GM12878 (cell line): Measurements from ENCODE around the gene NTSR1. TPM values are rescaled to one million over a fixed set of nuclear protein-coding genes. Genes with fewer than 3 reads are reported as not detected.

Experiments used
- BCL11A ChIP-seq: IDR thresholded peaks from 2 replicates; pipeline ENCODE4 v1.6.1; 2011; ENCODE audit warnings: low read depth, low read length
- BHLHE40 ChIP-seq, 2 experiments: fragments of 450-650 bp in 1 of 2; IDR thresholded peaks; 2 replicates each; pipeline ENCODE4 v1.6.1; 2011 to 2017; ENCODE audit warnings: low read depth in 2 of 2, borderline replicate concordance in 1 of 2, improper control_type of control experiment in 1 of 2, low read length in 1 of 2, mild to moderate bottlenecking in 1 of 2
- GABPA ChIP-seq: IDR thresholded peaks from 2 replicates; pipeline ENCODE4 v1.6.1; 2014; ENCODE audit warnings: antibody characterized with exemption, low read depth, mild to moderate bottlenecking, inconsistent platforms
- IKZF2 ChIP-seq, 2 experiments: fragments of 450-650 bp; IDR thresholded peaks; 2 replicates each; pipeline ENCODE4 v1.6.1; 2017; ENCODE audit warnings: mild to moderate bottlenecking in 2 of 2, moderate library complexity in 2 of 2
- RAD21 ChIP-seq: IDR thresholded peaks from 2 replicates; pipeline ENCODE4 v1.6.1; 2011; ENCODE audit warnings: mild to moderate bottlenecking, low read depth, low read length, moderate library complexity; ENCODE audit not compliant: insufficient read depth
- RB1 ChIP-seq: fragments of 450-650 bp; formaldehyde crosslinking; IDR thresholded peaks from 2 replicates; pipeline ENCODE4 v1.6.1; 2017; ENCODE audit warnings: mild to moderate bottlenecking, borderline replicate concordance
- RCOR1 ChIP-seq: conservative IDR thresholded peaks from 2 replicates; pipeline ENCODE4 v1.6.1; 2012; ENCODE audit warnings: low read depth, low read length, improper control_type of control experiment
- RUNX3 ChIP-seq: IDR thresholded peaks from 2 replicates; pipeline ENCODE4 v1.6.1; 2012; ENCODE audit warnings: low read length, inconsistent platforms
- SMC3 ChIP-seq: IDR thresholded peaks from 2 replicates; pipeline ENCODE4 v1.6.1; 2011; ENCODE audit warnings: low read length, improper control_type of control experiment, borderline replicate concordance
- YY1 ChIP-seq: IDR thresholded peaks from 2 replicates; pipeline ENCODE4 v1.6.1; 2011; ENCODE audit warnings: low read depth, mild to moderate bottlenecking, low read length
- ZNF622 ChIP-seq: fragments of 450-650 bp; IDR thresholded peaks from 2 replicates; pipeline ENCODE4 v1.6.1; 2017; ENCODE audit warnings: mild to moderate bottlenecking, inconsistent platforms
- polyA plus RNA-seq, 11 experiments: library from polyadenylated mRNA; depleted of rRNA in 4 of 11; unstranded in 6 of 11; stranded (reverse) in 5 of 11; fragments of >200 nt; fragmentation: Nextera tagmentation in 4 of 11; fragmentation: Illumina TruSeq in 1 of 11; extraction: Ambion mirVana in 4 of 11; extraction: Trizol in 1 of 11; gene quantifications; 1 replicate in 1 of 11; 2 replicates in 10 of 11; pipeline versions ENCODE4 v1.2.1 to v1.2.3, GENCODE V29; 2011 to 2016; ENCODE audit warnings: inconsistent platforms in 2 of 11, missing spikeins in 2 of 11, low read depth in 1 of 11
- total RNA-seq, 4 experiments: library from RNA; depleted of rRNA in 3 of 4; stranded (reverse); fragments of >200 nt in 3 of 4; fragmentation: Illumina TruSeq in 1 of 4; extraction: Trizol in 1 of 4; gene quantifications; 2 replicates each; pipeline versions ENCODE4 v1.2.1 to v1.2.3, GENCODE V29; 2013 to 2021
- TF ChIP-seq, protein P1 (sequence below): fragments of 450-650 bp; IDR thresholded peaks from 2 replicates; pipeline ENCODE4 v1.6.1; 2018; ENCODE audit warnings: mild to moderate bottlenecking, low read depth, moderate library complexity; ENCODE audit not compliant: partially characterized antibody
- TF ChIP-seq, protein P2 (sequence below): IDR thresholded peaks from 2 replicates; pipeline ENCODE4 v1.6.1; 2011; ENCODE audit warnings: borderline replicate concordance, low read depth, mild to moderate bottlenecking, moderate library complexity, low read length; ENCODE audit not compliant: insufficient read depth, poor library complexity, severe bottlenecking

Gene NTSR1
- total and polyA plus RNA-seq, 10 of the 15 experiments (the other 5 are each of a cell fraction or from before 2014, with no cell fraction given), result not detected

DNA sequence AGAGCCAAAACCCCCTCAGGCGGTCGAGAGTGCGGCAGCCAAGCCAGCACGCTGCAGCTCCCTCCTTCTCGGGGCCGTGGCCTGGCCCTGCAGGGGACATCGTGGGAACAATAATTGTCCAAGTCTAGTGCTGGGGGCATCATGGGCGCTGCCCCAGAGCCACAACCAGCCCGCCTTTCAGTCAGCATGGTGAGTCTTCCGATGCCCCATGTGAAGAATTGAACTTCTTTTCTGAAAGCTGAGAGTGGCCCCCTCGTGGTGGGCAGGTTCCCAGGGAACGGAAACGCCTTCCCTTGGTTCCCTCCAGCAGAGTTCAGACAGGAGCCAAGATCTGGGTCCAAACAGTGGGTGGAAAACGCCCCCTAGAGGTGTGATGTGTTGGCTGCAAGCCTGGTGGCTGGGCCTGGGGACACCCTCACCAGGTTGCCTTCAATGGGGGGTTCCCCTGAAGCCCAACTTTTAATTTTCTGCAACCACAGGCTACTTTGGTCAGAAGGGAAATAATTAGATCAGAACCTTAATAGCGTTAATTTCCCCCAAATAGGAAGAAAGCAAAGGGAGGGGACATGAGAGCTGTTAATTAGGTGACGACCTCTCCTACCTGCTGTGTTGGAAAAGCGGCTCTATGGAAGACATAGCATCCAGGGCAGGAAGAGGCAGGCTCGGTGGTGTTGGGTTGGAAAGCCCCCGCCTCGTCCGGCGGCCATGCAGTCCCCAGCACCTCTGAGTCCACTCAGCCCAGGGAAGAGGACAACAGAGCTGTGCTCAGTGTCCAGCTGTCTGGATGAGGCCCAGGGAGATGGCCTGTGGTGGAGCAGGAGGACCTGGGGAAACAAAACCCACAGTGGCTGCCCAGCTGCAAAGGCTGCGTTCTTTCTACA lies 82.9 kb downstream of the NTSR1 start (continued):
- TF ChIP-seq BCL11A (no peak), RUNX3 (peak; percentile 17; the same call in 1 of the 2 replicates), GABPA (no peak), SMC3 (peak; percentile 72), BHLHE40 (IDR thresholded peaks at IDR 0.05; ENCODE audit: borderline replicate concordance in 1 of 2, low read depth in 2 of 2, low read length in 1 of 2) (no peak), RB1 (peak; percentile 84; the same call in 1 of the 2 replicates), YY1 (peak; percentile 51; the same call in 1 of the 2 replicates), RAD21 (peak; percentile 95), RCOR1 (no peak), IKZF2 (IDR thresholded peaks at IDR 0.05) (peak; percentile 22 to 27; a peak in 1 of 4 replicates), ZNF622 (no peak)
- TF ChIP-seq, protein P1, sequence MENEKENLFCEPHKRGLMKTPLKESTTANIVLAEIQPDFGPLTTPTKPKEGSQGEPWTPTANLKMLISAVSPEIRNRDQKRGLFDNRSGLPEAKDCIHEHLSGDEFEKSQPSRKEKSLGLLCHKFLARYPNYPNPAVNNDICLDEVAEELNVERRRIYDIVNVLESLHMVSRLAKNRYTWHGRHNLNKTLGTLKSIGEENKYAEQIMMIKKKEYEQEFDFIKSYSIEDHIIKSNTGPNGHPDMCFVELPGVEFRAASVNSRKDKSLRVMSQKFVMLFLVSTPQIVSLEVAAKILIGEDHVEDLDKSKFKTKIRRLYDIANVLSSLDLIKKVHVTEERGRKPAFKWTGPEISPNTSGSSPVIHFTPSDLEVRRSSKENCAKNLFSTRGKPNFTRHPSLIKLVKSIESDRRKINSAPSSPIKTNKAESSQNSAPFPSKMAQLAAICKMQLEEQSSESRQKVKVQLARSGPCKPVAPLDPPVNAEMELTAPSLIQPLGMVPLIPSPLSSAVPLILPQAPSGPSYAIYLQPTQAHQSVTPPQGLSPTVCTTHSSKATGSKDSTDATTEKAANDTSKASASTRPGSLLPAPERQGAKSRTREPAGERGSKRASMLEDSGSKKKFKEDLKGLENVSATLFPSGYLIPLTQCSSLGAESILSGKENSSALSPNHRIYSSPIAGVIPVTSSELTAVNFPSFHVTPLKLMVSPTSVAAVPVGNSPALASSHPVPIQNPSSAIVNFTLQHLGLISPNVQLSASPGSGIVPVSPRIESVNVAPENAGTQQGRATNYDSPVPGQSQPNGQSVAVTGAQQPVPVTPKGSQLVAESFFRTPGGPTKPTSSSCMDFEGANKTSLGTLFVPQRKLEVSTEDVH, result no peak
- TF ChIP-seq, protein P2, sequence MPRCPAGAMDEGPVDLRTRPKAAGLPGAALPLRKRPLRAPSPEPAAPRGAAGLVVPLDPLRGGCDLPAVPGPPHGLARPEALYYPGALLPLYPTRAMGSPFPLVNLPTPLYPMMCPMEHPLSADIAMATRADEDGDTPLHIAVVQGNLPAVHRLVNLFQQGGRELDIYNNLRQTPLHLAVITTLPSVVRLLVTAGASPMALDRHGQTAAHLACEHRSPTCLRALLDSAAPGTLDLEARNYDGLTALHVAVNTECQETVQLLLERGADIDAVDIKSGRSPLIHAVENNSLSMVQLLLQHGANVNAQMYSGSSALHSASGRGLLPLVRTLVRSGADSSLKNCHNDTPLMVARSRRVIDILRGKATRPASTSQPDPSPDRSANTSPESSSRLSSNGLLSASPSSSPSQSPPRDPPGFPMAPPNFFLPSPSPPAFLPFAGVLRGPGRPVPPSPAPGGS, result no peak
